HepG2 (cell line): ENCODE data around the gene PRMT5. TPM values are rescaled to one million over a fixed set of nuclear protein-coding genes. Genes with fewer than 3 reads are reported as not detected.

Source experiments
- AHR ChIP-seq: IDR thresholded peaks from 2 replicates; pipeline ENCODE4 v1.6.1; 2018; ENCODE audit warnings: missing genetic modification reagents, missing compliant biosample characterization
- CCAR2 ChIP-seq: fragments of 200-400 bp; formaldehyde crosslinking; optimal IDR thresholded peaks from 2 replicates; pipeline ENCODE3; 2018; ENCODE audit warnings: low read depth, mild to moderate bottlenecking, low read length, moderate library complexity
- CENPX ChIP-seq: sonication (generic); formaldehyde crosslinking; IDR thresholded peaks from 2 replicates; pipeline ENCODE4 v1.9.0; 2021; ENCODE audit warnings: mild to moderate bottlenecking, missing genetic modification reagents, moderate library complexity
- DNMT3B ChIP-seq: conservative IDR thresholded peaks from 2 replicates; pipeline ENCODE4 v1.6.1; 2016; ENCODE audit warnings: missing biosample characterization, control low read depth
- FOXP1 ChIP-seq, 2 experiments: fragments of 450-650 bp in 1 of 2; IDR thresholded peaks; 2 replicates each; pipeline ENCODE4 v1.6.1; 2017 to 2018; ENCODE audit warnings: antibody characterized with exemption in 1 of 2
- HDAC2 ChIP-seq: sonication (generic); formaldehyde crosslinking; IDR thresholded peaks from 2 replicates; pipeline ENCODE4 v1.4.0; 2020; ENCODE audit warnings: missing genetic modification reagents
- PLSCR1 ChIP-seq: sonication (generic); formaldehyde crosslinking; IDR thresholded peaks from 2 replicates; pipeline ENCODE4 v1.5.0; 2020; ENCODE audit warnings: missing genetic modification reagents, mild to moderate bottlenecking, borderline replicate concordance
- THAP7 ChIP-seq: sonication (generic); formaldehyde crosslinking; IDR thresholded peaks from 2 replicates; pipeline ENCODE4 v1.8.1; 2023; ENCODE audit warnings: mild to moderate bottlenecking, missing genetic modification reagents
- ZBTB34 ChIP-seq: sonication (generic); formaldehyde crosslinking; IDR thresholded peaks from 2 replicates; pipeline ENCODE4 v1.8.0; 2022; ENCODE audit warnings: mild to moderate bottlenecking, missing genetic modification reagents
- ZNF260 ChIP-seq: sonication (generic); formaldehyde crosslinking; IDR thresholded peaks from 2 replicates; pipeline ENCODE4 v1.4.0; 2020; ENCODE audit warnings: missing genetic modification reagents, low read depth, mild to moderate bottlenecking, borderline replicate concordance
- ZSCAN5A ChIP-seq: sonication (generic); formaldehyde crosslinking; IDR thresholded peaks from 2 replicates; pipeline ENCODE4 v1.8.0; 2022; ENCODE audit warnings: mild to moderate bottlenecking, missing genetic modification reagents, borderline replicate concordance
- ZUFSP ChIP-seq: sonication (generic); formaldehyde crosslinking; IDR thresholded peaks from 2 replicates; pipeline ENCODE4 v1.9.0; 2021; ENCODE audit warnings: missing genetic modification reagents, mild to moderate bottlenecking, borderline replicate concordance
- polyA plus RNA-seq, 8 experiments: library from polyadenylated mRNA; depleted of rRNA in 3 of 8; stranded (reverse) in 7 of 8; unstranded in 1 of 8; fragments of >200 nt; fragmentation: Illumina TruSeq in 4 of 8; extraction: Trizol in 4 of 8; gene quantifications; 2 replicates each; pipeline versions ENCODE4 v1.2.1 to v1.2.3, GENCODE V29; 2011 to 2016; ENCODE audit warnings: low read depth in 4 of 8, missing spikeins in 1 of 8, mixed read lengths in 1 of 8; ENCODE audit not compliant: insufficient read depth in 1 of 8
- total RNA-seq, 5 experiments: library from RNA; depleted of rRNA; stranded (reverse); fragments of >200 nt; fragmentation: Illumina TruSeq; extraction: Trizol; gene quantifications; 2 replicates each; pipeline ENCODE4 v1.2.3, GENCODE V29; 2016; ENCODE audit warnings: low read depth in 1 of 5

PRMT5 gene
- total and polyA plus RNA-seq, 2 of the 13 experiments (the other 11 are each of a cell fraction or from before 2014, with no cell fraction given) = 210 to 354 TPM

- TF ChIP-seq ZNF260 (CRISPR knock-in tag) = no peak
- TF ChIP-seq FOXP1 (IDR thresholded peaks at IDR 0.05) = no peak
- TF ChIP-seq FOXP1 (CRISPR knock-in tag; IDR thresholded peaks at IDR 0.05) = no peak
- TF ChIP-seq ZUFSP (CRISPR knock-in tag) = 0 out of 2 replicates have a peak, but pooled peaks have one; percentile 49
- peak; percentile 66 for TF ChIP-seq CCAR2
- 0 out of 2 replicates have a peak, but pooled peaks have one; percentile 85 for TF ChIP-seq CENPX (CRISPR knock-in tag)
- peak; percentile 66; the same call in 1 of the 2 replicates for TF ChIP-seq PLSCR1 (CRISPR knock-in tag)
- no peak for TF ChIP-seq HDAC2 (CRISPR knock-in tag)
- TF ChIP-seq THAP7 (CRISPR knock-in tag) = 0 out of 2 replicates have a peak, but pooled peaks have one; percentile 27
- no peak for TF ChIP-seq ZBTB34
- 0 out of 2 replicates have a peak, but pooled peaks have one; percentile 68 for TF ChIP-seq ZSCAN5A
- 0 out of 2 replicates have a peak, but pooled peaks have one; percentile 6 for TF ChIP-seq DNMT3B (CRISPR knock-in tag)
- no peak; the same call in 1 of the 2 replicates for TF ChIP-seq AHR
Observed at GRCh38 chr14:22928237-22929103, 706 bp downstream of the PRMT5 start (continued).
